OCI-LY1 (cell line): ENCODE measurements around the gene IGFBP2.

ENCODE experiments used
- H2AFZ ChIP-seq: fragments of 200-600 bp; sonication (generic), shearing (Covaris generic); 2 replicates; pipeline ENCODE4 v1.6.0; 2014; ENCODE audit warnings: antibody characterized with exemption, mild to moderate bottlenecking, low read length
- H3F3A ChIP-seq: fragments of 200-600 bp; sonication (generic), shearing (Covaris generic); 2 replicates; pipeline ENCODE4 v1.6.0; 2014; ENCODE audit warnings: mild to moderate bottlenecking, antibody characterized with exemption, low read length, moderate library complexity; ENCODE audit not compliant: insufficient read depth
- H3K27ac ChIP-seq: fragments of 200-600 bp; sonication (generic); 2 replicates; pipeline ENCODE4 v1.5.1; 2014; ENCODE audit warnings: low read length, mixed run types, mild to moderate bottlenecking, low read depth; ENCODE audit not compliant: poor library complexity, severe bottlenecking
- H3K27me3 ChIP-seq: fragments of 200-600 bp; sonication (generic); 2 replicates; pipeline ENCODE4 v1.6.0; 2014; ENCODE audit warnings: antibody characterized with exemption, mild to moderate bottlenecking, low read length, moderate library complexity; ENCODE audit not compliant: insufficient read depth
- H3K36me3 ChIP-seq: fragments of 200-600 bp; sonication (generic); 2 replicates; pipeline ENCODE4 v1.6.1; 2014; ENCODE audit warnings: mild to moderate bottlenecking, antibody characterized with exemption, low read length, moderate library complexity, mixed read lengths; ENCODE audit not compliant: insufficient read depth
- H3K4me1 ChIP-seq: fragments of 200-600 bp; sonication (generic); 2 replicates; pipeline ENCODE4 v1.5.1; 2014; ENCODE audit warnings: mild to moderate bottlenecking, low read length, moderate library complexity; ENCODE audit not compliant: insufficient read depth, severe bottlenecking
- H3K4me2 ChIP-seq: fragments of 200-600 bp; sonication (generic), shearing (Covaris generic); 2 replicates; pipeline ENCODE4 v1.6.1; 2014; ENCODE audit warnings: low read length
- H3K4me3 ChIP-seq: fragments of 200-600 bp; sonication (generic); 2 replicates; pipeline ENCODE4 v1.5.1; 2014; ENCODE audit warnings: low read length, low read depth, mild to moderate bottlenecking, mixed read lengths; ENCODE audit not compliant: poor library complexity, severe bottlenecking
- H3K79me2 ChIP-seq: fragments of 200-600 bp; shearing (Covaris generic); 2 replicates; pipeline ENCODE4 v1.6.1; 2016; ENCODE audit warnings: mixed run types, low read length, mixed read lengths; ENCODE audit not compliant: insufficient read depth
- H3K9ac ChIP-seq: fragments of 200-600 bp; sonication (generic), shearing (Covaris generic); 2 replicates; pipeline ENCODE4 v1.6.1; 2014; ENCODE audit warnings: mild to moderate bottlenecking, low read length, mixed read lengths
- H3K9me2 ChIP-seq: fragments of 200-600 bp; sonication (generic), shearing (Covaris generic); 2 replicates; pipeline ENCODE4 v1.6.1; 2014; ENCODE audit warnings: low read depth, mild to moderate bottlenecking, low read length, mixed read lengths
- H3K9me3 ChIP-seq: fragments of 200-600 bp; shearing (Covaris generic); 2 replicates; pipeline ENCODE4 v1.6.1; 2014; ENCODE audit warnings: low read length, mixed read lengths
- H4K20me1 ChIP-seq: fragments of 200-600 bp; sonication (generic), shearing (Covaris generic); 2 replicates; pipeline ENCODE4 v1.6.0; 2016; ENCODE audit warnings: mild to moderate bottlenecking, low read length; ENCODE audit not compliant: insufficient read depth
- CTCF ChIP-seq: fragments of 200-600 bp; sonication (generic), shearing (Covaris generic); IDR thresholded peaks from 2 replicates; pipeline ENCODE4 v1.5.1; 2017; ENCODE audit warnings: mild to moderate bottlenecking, antibody characterized with exemption, low read length, moderate library complexity, mixed read lengths
- EZH2 ChIP-seq: fragments of 200-600 bp; sonication (generic), shearing (Covaris generic); IDR thresholded peaks from 2 replicates; pipeline ENCODE4 v1.8.0; 2017; ENCODE audit warnings: borderline replicate concordance, mixed run types, mild to moderate bottlenecking, antibody characterized with exemption, low read length, moderate library complexity, mixed read lengths

Gene IGFBP2

GRCh38 chr2:216651351-216651881 is 18.2 kb downstream of the IGFBP2 start:
- H3K27me3 ChIP-seq: no peaks in the 10 kb centered on the region
- no peaks in the 10 kb centered on the region for H3F3A ChIP-seq
- no peaks in the 10 kb centered on the region for H3K36me3 ChIP-seq
- no peak overlapping the region for H3K27ac ChIP-seq
- no peaks in the 10 kb centered on the region for H3K79me2 ChIP-seq
- no peak overlapping the region for H2AFZ ChIP-seq
- 0 out of 2 replicates have a peak, but pooled peaks cover 2% of the 10 kb centered on the region for H3K9me3 ChIP-seq
- H4K20me1 ChIP-seq: no peaks in the 10 kb centered on the region
- H3K4me3 ChIP-seq: no peak overlapping the region
- H3K9ac ChIP-seq: no peak overlapping the region
- TF ChIP-seq EZH2: no peak
- no peak for TF ChIP-seq CTCF
- H3K4me1 ChIP-seq: no peaks in the 10 kb centered on the region
- H3K4me2 ChIP-seq: no peak overlapping the region
- no peaks in the 10 kb centered on the region for H3K9me2 ChIP-seq

GRCh38 chr2:216652566-216652965 is 19.3 kb downstream of the IGFBP2 start:
- H3F3A ChIP-seq: no peaks in the 10 kb centered on the region
- H3K9me3 ChIP-seq: no peaks in the 10 kb centered on the region
- no peaks in the 10 kb centered on the region for H3K4me1 ChIP-seq
- no peaks in the 10 kb centered on the region for H3K9me2 ChIP-seq
- H3K27ac ChIP-seq: no peak overlapping the region
- no peak overlapping the region for H2AFZ ChIP-seq
- TF ChIP-seq EZH2: no peak
- TF ChIP-seq CTCF: no peak
- no peaks in the 10 kb centered on the region for H3K79me2 ChIP-seq
- no peaks in the 10 kb centered on the region for H3K36me3 ChIP-seq
- H4K20me1 ChIP-seq: no peaks in the 10 kb centered on the region
- no peaks in the 10 kb centered on the region for H3K27me3 ChIP-seq
- no peak overlapping the region for H3K4me2 ChIP-seq
- no peak overlapping the region for H3K4me3 ChIP-seq
- H3K9ac ChIP-seq: no peak overlapping the region

DNA sequence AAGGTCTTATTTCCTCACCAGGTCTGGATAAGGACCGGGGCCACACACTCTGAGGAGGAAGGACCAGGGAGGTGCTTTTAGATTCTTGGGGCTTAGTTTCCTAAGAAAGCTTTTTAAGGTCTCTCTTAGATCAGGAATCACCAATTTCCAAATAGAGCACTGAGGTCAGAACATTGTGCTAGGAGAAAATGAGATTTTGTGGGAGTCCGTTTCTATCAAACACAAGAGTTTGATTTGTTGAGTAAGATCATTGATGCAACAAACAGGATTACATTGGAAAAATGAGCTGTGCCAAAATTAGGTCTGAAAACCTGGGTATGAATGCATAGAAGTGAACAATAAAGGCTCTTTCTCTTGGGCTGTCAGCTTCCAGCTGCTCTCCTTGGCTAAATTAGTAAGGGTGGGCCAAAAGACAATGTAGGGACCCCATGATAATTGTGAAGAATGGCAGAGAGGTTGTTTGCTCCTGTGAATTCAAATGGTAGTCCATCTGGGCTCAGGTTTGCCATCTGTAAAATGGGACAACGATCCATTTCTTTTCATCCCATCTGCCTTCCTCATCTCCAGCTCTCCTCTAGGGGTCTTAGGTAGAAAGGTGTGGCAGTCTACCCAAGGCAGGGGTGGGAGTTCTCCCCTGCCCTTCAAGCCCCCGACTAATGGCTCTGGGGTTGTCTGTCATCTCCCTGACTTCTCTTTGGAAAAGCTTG is 20.0 kb downstream of the IGFBP2 start:
- H3K9me3 ChIP-seq: no peaks in the 10 kb centered on the region
- H3K27ac ChIP-seq: no peak overlapping the region
- no peaks in the 10 kb centered on the region for H3K27me3 ChIP-seq
- no peak overlapping the region for H3K4me3 ChIP-seq
- H3K79me2 ChIP-seq: no peaks in the 10 kb centered on the region
- no peaks in the 10 kb centered on the region for H4K20me1 ChIP-seq
- no peaks in the 10 kb centered on the region for H3K9me2 ChIP-seq
- no peak overlapping the region for H2AFZ ChIP-seq
- H3K9ac ChIP-seq: no peak overlapping the region
- TF ChIP-seq EZH2: no peak
- no peak for TF ChIP-seq CTCF
- no peaks in the 10 kb centered on the region for H3K4me1 ChIP-seq
- no peaks in the 10 kb centered on the region for H3F3A ChIP-seq
- no peaks in the 10 kb centered on the region for H3K36me3 ChIP-seq
- H3K4me2 ChIP-seq: no peak overlapping the region
